Measurements from ENCODE around the gene RNASEH2A.

RNASEH2A gene

GRCh38 chr19:12777217-12778016, 29.0 kb upstream of the RNASEH2A start:
- TF ChIP-seq POLR2A (IDR thresholded peaks at IDR 0.05; ENCODE audit: low read length) (peak; percentile 26), GATA1 (IDR thresholded peaks at IDR 0.05; ENCODE audit: low read depth, low read length) (no peak)
- DNase-seq = peak; percentile 82 to 89

DNA sequence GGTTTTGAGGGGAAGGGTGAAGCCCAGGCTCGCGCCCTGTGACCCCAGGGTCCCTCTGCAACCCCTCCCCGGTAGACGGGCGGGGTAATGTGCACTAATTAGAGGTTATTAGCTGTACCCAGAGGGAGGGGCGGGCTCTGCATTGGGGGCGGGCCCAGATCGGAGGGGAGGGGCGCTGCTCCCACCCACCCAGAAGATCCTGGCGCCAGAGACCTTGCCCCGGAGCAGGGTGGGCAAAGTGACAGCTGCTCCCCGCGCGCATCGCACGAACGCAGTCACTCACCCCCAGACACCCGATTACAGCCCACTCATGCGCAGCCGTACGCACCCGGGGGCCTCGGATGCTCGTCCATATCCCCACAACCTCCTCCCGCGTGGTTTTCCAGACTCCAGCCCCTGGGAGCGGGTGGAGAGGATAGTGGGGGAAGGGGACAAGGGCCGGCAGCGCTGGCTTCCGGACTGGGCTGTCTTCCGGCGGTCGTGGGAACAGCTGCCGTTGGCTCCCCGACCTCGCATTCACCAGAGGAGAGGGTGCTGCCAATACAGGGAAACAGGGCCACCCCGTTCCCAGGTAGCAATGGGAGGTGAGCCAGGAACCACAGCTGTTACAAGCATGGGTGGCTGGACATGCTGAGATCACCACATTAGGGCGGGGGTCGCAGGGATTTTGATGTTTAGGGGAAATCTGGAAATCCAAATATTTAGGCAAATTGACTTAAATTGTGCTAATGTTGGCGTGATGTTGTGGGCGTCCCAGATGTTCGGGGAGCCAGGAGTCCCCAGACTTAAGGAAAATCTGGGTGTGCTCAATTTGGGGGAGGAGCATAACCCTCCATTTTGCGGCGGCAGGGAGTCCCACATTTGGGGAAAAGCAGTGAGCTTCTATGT, 28.1 kb upstream of the RNASEH2A start:
- DNase-seq = peak; percentile 62 to 72
- peak; percentile 36 for TF ChIP-seq POLR2A (IDR thresholded peaks at IDR 0.05; ENCODE audit: low read length)
- no peak for TF ChIP-seq GATA1 (IDR thresholded peaks at IDR 0.05; ENCODE audit: low read depth, low read length)

GRCh38 chr19:12778905-12779161, 27.6 kb upstream of the RNASEH2A start:
- DNase-seq = no peak
- TF ChIP-seq GATA1 (IDR thresholded peaks at IDR 0.05; ENCODE audit: low read depth, low read length) = no peak
- no peak for TF ChIP-seq POLR2A (IDR thresholded peaks at IDR 0.05; ENCODE audit: low read length)

DNA sequence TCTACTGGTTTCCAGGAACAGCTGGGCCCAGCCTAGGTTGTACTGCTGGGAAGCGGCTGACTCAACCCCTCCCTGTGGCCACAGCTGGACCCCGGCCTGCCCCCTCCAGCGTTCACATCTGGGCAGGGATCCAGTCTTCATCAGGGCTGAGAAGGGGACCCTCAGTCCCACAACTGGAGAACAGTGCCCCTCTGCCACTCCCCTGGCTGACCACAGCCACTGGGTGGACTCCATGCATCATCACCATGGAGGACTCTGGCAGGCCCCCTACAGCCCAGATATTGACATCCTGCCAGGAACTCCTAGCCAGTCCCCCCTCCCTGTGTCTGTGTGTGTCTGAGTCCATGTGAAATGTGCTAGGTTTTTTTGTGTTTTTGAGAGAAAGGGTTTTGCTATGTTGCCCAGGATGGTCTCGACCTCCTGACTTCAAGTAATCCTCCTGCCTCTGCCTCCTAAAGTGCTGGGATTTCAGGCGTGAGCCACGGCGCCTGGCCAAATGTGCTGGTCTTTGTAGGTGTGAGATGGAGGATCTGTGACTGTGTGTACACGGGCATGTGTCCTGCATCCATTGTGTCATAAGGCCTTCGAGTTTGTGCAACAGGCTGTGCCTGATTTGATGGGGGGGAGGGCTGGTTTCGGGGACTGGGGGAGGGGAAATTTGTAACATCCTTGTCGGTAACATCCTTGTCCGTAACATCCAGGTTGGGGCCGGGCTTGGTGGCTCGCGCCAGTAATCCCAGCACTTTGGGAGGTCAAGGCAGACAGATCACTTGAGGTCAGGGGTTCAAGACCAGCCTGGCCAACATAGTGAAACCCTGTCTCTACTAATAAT, 27.0 kb upstream of the RNASEH2A start:
- TF ChIP-seq POLR2A (IDR thresholded peaks at IDR 0.05; ENCODE audit: low read length) (no peak), GATA1 (IDR thresholded peaks at IDR 0.05; ENCODE audit: low read depth, low read length) (no peak)
- DNase-seq = peak; percentile 62 to 68

GRCh38 chr19:12782174-12782423, 24.3 kb upstream of the RNASEH2A start:
- no peak for DNase-seq

GRCh38 chr19:12782424-12783290, 23.7 kb upstream of the RNASEH2A start:
- DNase-seq = peak; percentile 86 to 90
- peak; percentile 39 for TF ChIP-seq POLR2A (IDR thresholded peaks at IDR 0.05; ENCODE audit: low read length)
- TF ChIP-seq GATA1 (IDR thresholded peaks at IDR 0.05; ENCODE audit: low read depth, low read length) = no peak

More at GRCh38 chr19:12782174-12782423, 24.3 kb upstream of the RNASEH2A start:
- TF ChIP-seq POLR2A (IDR thresholded peaks at IDR 0.05; ENCODE audit: low read length) (peak; percentile 57), GATA1 (IDR thresholded peaks at IDR 0.05; ENCODE audit: low read depth, low read length) (no peak)

- DNase-seq = peak; percentile 47 to 67
- TF ChIP-seq POLR2A (IDR thresholded peaks at IDR 0.05; ENCODE audit: low read length) (no peak), GATA1 (IDR thresholded peaks at IDR 0.05; ENCODE audit: low read depth, low read length) (no peak)
These were observed 23.0 kb upstream of the RNASEH2A start for GRCh38 chr19:12783291-12783848.

DNA sequence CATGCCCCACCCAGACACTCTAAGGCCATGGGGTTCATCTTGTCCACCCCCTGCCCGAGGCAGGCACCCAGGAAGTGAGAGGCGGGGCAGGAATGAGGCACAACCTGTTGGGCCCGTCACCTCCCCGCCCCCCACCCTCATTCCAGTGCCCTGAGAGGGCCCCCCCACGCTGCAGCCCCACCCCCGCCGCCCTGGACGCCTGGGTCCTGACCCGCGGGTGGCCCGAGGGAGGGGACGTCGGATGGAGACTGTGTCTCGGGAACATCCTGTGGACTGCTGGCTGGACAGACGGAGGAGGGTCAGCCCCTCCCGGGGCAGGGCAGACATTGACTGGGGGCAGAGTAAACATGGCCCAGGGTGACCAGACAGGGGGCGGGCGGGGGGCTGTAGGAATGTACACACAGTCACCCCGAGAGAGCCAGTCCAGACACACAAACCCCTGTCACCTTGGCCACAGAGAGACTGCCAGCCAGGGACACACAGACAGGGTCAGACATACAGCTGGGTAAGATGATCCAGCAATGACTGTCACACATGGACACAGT, 22.5 kb upstream of the RNASEH2A start:
- DNase-seq = peak; percentile 64 to 74
- TF ChIP-seq GATA1 (IDR thresholded peaks at IDR 0.05; ENCODE audit: low read depth, low read length) = no peak
- TF ChIP-seq POLR2A (IDR thresholded peaks at IDR 0.05; ENCODE audit: low read length) = no peak

- DNase-seq = peak; percentile 95 to 99
- peak; percentile 92 for TF ChIP-seq GATA1 (IDR thresholded peaks at IDR 0.05; ENCODE audit: low read depth, low read length)
- TF ChIP-seq POLR2A (IDR thresholded peaks at IDR 0.05; ENCODE audit: low read length) = peak; percentile 94
These were observed 22.0 kb upstream of the RNASEH2A start for GRCh38 chr19:12784394-12784870.

GRCh38 chr19:12784871-12785430, 21.4 kb upstream of the RNASEH2A start:
- no peak for DNase-seq
- TF ChIP-seq POLR2A (IDR thresholded peaks at IDR 0.05; ENCODE audit: low read length) (peak; percentile 85), GATA1 (IDR thresholded peaks at IDR 0.05; ENCODE audit: low read depth, low read length) (no peak)

- TF ChIP-seq POLR2A (IDR thresholded peaks at IDR 0.05; ENCODE audit: low read length) = no peak
- no peak for TF ChIP-seq GATA1 (IDR thresholded peaks at IDR 0.05; ENCODE audit: low read depth, low read length)
- DNase-seq = peak; percentile 76 to 80
These were observed 20.9 kb upstream of the RNASEH2A start for GRCh38 chr19:12785431-12786031.
